ENCODE data around the gene GHR. TPM values are rescaled to one million over a fixed set of nuclear protein-coding genes. Genes with fewer than 3 reads are reported as not detected.

The GHR gene
- total RNA-seq, 1 donor: 4.3 TPM

DNA sequence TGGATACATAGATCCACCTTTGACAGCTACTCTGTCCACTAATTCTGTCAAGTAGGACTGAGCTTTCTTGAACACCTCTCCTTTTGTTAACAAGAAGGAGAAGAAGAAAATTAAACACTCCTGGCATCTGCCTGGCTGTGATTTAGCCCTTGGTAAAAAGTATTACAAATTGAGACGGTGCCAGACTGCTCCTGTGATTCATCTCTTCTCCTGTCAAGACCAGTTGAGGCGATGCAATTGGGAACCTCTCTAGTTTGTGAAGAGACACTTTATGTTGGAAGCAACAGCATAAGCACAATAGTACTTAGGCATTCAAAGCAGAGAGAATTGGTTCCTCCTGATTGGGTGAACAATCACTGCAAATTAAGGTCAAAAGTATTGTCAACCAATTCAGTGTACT lies 72.7 kb downstream of the GHR start:
- peak; percentile 55 for DNase-seq (ENCODE audit: low read depth)
- TF ChIP-seq, protein P1, sequence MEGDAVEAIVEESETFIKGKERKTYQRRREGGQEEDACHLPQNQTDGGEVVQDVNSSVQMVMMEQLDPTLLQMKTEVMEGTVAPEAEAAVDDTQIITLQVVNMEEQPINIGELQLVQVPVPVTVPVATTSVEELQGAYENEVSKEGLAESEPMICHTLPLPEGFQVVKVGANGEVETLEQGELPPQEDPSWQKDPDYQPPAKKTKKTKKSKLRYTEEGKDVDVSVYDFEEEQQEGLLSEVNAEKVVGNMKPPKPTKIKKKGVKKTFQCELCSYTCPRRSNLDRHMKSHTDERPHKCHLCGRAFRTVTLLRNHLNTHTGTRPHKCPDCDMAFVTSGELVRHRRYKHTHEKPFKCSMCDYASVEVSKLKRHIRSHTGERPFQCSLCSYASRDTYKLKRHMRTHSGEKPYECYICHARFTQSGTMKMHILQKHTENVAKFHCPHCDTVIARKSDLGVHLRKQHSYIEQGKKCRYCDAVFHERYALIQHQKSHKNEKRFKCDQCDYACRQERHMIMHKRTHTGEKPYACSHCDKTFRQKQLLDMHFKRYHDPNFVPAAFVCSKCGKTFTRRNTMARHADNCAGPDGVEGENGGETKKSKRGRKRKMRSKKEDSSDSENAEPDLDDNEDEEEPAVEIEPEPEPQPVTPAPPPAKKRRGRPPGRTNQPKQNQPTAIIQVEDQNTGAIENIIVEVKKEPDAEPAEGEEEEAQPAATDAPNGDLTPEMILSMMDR (IDR thresholded peaks at IDR 0.05; ENCODE audit: insufficient read depth, low read length): no peak
- H3K4me3 ChIP-seq (ENCODE audit: low read depth, low read length): no peak overlapping the region

DNA sequence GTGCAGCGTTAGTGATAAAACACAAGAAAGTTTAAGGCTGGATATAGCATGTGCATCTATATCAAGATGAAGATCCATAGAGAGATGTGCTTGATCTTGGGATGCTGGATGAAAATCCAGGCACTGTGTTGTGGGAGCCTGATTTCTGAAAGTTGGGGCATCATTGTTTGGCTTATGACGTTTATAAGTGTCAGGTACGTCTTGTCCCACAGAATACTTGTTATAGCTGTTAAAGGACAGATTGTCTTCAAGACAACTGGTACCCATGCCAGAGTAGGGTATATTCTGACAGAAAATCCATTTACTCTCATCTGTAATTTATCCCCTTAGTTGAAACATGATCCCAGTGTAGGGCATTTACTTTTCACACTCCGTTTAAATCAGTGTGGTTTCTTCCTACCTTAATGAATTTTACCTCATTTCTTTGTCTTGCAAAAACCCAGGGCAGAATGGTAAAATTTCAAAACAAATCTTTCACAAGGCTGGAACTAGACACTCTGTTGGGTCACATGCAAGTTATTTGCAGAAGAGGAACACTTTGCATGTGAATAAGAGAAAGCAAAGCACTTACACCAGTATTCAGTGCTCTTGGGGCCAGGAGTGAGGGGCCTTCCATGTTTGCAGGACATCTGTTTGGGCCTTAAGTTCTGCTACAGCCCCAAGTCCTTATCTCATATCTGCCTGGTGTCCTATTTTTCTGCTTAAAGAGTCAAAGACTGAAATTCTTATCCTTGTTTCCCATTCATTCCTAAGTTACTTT lies 73.3 kb downstream of the GHR start:
- TF ChIP-seq, protein P1 (IDR thresholded peaks at IDR 0.05; ENCODE audit: insufficient read depth, low read length): no peak
- H3K4me3 ChIP-seq (ENCODE audit: low read depth, low read length): no peak overlapping the region
- DNase-seq (ENCODE audit: low read depth): no peak

DNA sequence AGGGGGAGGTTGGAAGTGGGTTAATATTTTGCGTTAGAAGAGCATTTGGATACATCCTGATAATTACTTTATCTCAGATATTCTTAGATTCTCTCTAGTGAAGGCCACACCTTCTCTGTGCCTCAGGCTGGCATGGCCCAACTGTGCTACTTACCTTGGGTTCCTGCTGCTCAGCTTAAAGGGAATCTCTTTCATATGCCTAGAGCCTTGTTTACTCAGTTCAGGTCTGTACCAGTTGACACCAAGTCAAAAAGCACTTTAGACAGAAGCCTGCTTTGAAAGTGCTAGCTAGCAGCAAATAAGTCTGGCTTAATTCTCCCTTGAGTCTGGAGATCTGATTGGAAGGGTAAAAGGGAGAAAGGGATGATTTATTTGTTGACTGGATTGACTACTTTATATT lies 74.8 kb downstream of the GHR start:
- H3K4me3 ChIP-seq (ENCODE audit: low read depth, low read length): no peak overlapping the region
- no peak for DNase-seq (ENCODE audit: low read depth)
- TF ChIP-seq, protein P1 (IDR thresholded peaks at IDR 0.05; ENCODE audit: insufficient read depth, low read length): no peak

DNA sequence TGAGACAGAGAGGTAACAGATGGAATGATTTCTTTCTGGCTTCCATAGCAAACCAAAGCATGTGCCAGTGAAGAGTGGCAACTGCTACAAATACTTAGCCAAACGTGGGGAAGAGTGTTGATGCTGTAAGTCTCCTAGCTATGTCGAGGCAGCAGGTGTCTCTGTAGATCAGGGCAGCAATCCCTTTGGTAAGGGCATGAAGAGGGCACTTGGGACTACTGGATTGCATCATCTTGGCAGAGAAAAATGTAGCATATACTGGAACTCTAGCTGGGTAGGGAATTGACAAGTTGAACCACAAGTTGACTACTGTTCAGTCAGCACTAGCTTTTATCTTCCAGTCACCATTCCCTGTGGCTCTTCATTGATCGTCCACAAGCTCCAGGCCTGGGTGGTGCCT lies 75.8 kb downstream of the GHR start:
- TF ChIP-seq, protein P1 (IDR thresholded peaks at IDR 0.05; ENCODE audit: insufficient read depth, low read length): no peak
- no peak overlapping the region for H3K4me3 ChIP-seq (ENCODE audit: low read depth, low read length)
- no peak for DNase-seq (ENCODE audit: low read depth)

DNA sequence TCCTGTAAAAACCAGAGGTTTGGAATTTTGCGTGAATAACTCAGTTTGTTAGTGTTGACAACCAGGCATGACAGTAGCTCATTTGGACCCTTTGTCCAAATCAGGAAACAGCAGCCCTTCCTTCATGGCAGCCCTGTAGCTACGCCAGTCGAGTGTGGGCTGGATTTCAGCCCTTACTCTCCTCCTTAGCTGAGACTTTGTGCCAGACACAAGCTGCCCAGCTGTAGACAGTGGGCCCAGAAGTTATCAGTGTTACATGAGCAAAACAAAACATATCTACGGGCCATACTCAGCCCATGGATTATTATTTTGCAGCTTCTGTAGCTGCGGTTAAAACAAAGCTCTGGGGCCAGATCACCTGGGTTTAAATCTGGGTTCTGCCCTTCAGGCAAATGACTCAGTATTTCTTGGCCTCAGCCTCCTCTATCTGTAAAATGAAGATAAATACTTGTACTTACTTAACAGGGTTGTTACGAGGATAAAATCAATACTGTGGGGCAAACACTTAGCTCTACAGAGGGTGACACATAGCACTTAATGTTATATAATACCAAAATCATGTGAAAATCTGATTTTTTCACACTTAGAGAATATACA lies 76.9 kb downstream of the GHR start:
- DNase-seq (ENCODE audit: low read depth): no peak
- H3K4me3 ChIP-seq (ENCODE audit: low read depth, low read length): no peak overlapping the region
- TF ChIP-seq, protein P1 (IDR thresholded peaks at IDR 0.05; ENCODE audit: insufficient read depth, low read length): no peak

DNA sequence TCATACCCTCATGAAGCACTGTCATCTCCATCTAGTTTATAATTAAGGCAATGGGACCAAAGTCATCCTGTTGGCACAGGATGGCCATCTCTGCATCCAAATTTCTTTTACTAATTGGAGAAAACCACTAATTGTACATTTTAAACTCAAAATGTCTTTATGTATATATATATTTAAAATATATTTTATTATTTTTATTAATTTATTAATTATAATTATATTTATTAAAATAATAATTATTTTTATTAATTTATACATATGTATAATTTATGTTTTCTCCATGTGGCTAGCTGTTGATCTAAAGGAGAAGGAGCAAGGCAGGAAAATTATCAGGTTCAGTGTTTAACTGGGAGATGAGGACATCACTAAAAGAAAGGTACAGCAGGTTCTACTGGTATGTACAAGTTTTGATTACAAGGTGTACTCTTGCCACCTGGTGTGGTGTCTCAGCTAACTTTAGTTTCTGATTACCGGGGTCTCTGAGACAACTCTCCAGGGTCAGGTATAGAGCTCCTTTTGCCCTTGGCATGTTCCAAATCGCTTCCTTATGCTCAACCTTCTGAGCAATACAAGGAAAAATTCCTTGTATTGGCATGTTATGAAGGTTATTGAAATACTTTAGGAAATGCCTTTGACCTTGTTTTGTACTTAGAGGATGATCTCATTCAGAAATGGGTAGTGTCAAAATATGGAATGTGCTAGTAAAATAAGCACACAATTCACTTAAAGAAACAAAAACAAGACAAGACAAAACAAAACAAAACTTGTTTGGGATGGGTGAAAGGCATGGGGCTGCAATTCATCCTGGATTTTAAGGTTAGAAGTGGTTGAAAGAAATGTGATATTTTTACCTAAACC lies 79.6 kb downstream of the GHR start:
- no peak for DNase-seq (ENCODE audit: low read depth)
- TF ChIP-seq, protein P1 (IDR thresholded peaks at IDR 0.05; ENCODE audit: insufficient read depth, low read length): no peak
- H3K4me3 ChIP-seq (ENCODE audit: low read depth, low read length): no peak overlapping the region

All from fibroblast of the aortic adventitia (primary cell).